Glutamatergic neuron (in vitro differentiated cells): ENCODE data around the gene TNNT1. TPM values are rescaled to one million over a fixed set of nuclear protein-coding genes. Genes with fewer than 3 reads are reported as not detected.
A peak's percentile ranks its signal among the peaks of the same experiment; 100 is the strongest.

Experiments
- DNase-seq: peaks from one replicate; pipeline ENCODE4 v3.0.0; 2022
- H3K27ac Mint-ChIP-seq: one replicate; pipeline ENCODE4 v1.8.0; 2020; ENCODE audit warnings: mild to moderate bottlenecking, mixed read lengths, inconsistent platforms; ENCODE audit not compliant: unreplicated experiment
- H3K27me3 Mint-ChIP-seq: one replicate; pipeline ENCODE4 v1.8.0; 2020; ENCODE audit warnings: mild to moderate bottlenecking, moderate library complexity, mixed read lengths, inconsistent platforms; ENCODE audit not compliant: unreplicated experiment
- H3K36me3 Mint-ChIP-seq: one replicate; pipeline ENCODE4 v1.8.0; 2020; ENCODE audit warnings: mild to moderate bottlenecking, mixed read lengths, inconsistent platforms; ENCODE audit not compliant: unreplicated experiment
- H3K4me1 Mint-ChIP-seq: one replicate; pipeline ENCODE4 v1.8.0; 2020; ENCODE audit warnings: mild to moderate bottlenecking, low read depth, mixed read lengths, inconsistent platforms; ENCODE audit not compliant: unreplicated experiment
- H3K4me3 Mint-ChIP-seq: one replicate; pipeline ENCODE4 v1.8.0; 2020; ENCODE audit warnings: mild to moderate bottlenecking, mixed read lengths, inconsistent platforms; ENCODE audit not compliant: unreplicated experiment
- H3K9me3 Mint-ChIP-seq: one replicate; pipeline ENCODE4 v1.8.0; 2020; ENCODE audit warnings: mild to moderate bottlenecking, moderate library complexity, mixed read lengths, inconsistent platforms; ENCODE audit not compliant: unreplicated experiment
- CTCF ChIP-seq: fragments of 200-600 bp; sonication (generic); IDR thresholded peaks from one replicate; pipeline ENCODE4 v1.5.0; 2021; ENCODE audit not compliant: partially characterized antibody, unreplicated experiment
- total RNA-seq: library from RNA; stranded (reverse); fragmentation: NEBNext Ultra II Directional; extraction: Animal tissue kit (Norgen Biotek cat#: 25700); gene quantifications from one replicate; pipeline ENCODE4 v1.2.1, GENCODE V29; 2021; ENCODE audit not compliant: unreplicated experiment

TNNT1 gene
- total RNA-seq, 1 donor from 2014 or later, result 19.3 TPM

- Mint-ChIP-seq H3K36me3 (no peaks in the 10 kb centered on the region), H3K4me1 (no peaks in the 10 kb centered on the region), H3K27ac (no peak overlapping the region), H3K9me3 (peaks cover 2% of the 10 kb centered on the region), H3K27me3 (peaks cover 4% of the 10 kb centered on the region), H3K4me3 (peak overlapping the region; percentile 52)
- no peak for TF ChIP-seq CTCF
- DNase-seq, result no peak
Observed at GRCh38 chr19:55189403-55189835, 40.4 kb upstream of the TNNT1 start.

GRCh38 chr19:55188625-55189024 lies 39.6 kb upstream of the TNNT1 start:
- Mint-ChIP-seq H3K27ac (no peak overlapping the region), H3K9me3 (peaks cover 2% of the 10 kb centered on the region), H3K36me3 (no peaks in the 10 kb centered on the region), H3K4me1 (no peaks in the 10 kb centered on the region), H3K4me3 (no peak overlapping the region), H3K27me3 (peaks cover 4% of the 10 kb centered on the region)
- DNase-seq, result no peak
- no peak for TF ChIP-seq CTCF

DNA sequence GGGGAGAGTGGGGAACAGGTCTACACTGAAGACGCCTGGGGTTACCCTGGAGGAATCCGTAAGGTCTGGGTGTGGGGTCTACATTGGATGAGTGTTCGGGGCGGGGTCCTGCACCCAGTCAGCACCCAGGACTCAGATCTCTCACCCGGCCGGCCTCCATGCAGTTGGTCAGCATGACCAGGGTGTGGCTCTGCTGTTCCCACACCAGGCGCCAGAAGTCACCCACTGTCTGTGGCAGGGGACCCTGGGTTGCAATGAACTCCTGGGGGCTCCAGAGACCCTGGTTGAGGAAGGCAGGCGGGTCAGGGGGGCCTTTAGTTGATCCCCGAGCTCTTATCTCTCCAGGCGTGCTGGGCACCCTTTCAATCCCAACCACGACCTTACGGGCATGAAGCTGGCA lies 37.1 kb upstream of the TNNT1 start:
- TF ChIP-seq CTCF, result no peak

DNA sequence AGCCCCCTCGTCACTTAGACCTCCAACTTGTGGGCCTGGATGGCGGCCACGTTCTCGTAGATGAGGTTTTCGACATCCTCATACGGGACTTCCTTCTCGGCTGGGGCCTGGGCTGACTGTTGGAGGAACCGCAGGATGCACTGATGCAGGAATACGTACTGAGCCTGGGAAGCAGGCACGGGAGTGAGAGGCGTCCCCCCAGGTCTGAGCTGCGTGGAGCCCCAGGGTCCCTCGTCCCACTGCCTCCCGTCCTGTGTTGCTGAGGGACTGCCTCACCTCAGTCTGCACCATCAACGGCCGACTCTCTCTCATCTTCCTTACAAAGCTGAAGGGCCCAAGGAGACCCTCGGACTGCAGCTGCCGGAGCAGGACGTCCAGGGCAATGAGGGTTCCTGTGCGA lies 32.7 kb upstream of the TNNT1 start:
- Mint-ChIP-seq H3K4me1 (peaks cover 4% of the 10 kb centered on the region), H3K36me3 (peaks cover 5% of the 10 kb centered on the region), H3K9me3 (peaks cover 9% of the 10 kb centered on the region), H3K4me3 (no peak overlapping the region), H3K27ac (no peak overlapping the region), H3K27me3 (peaks cover 17% of the 10 kb centered on the region)
- no peak for TF ChIP-seq CTCF
- no peak for DNase-seq

More for the DNA sequence above, 37.1 kb upstream of the TNNT1 start:
- Mint-ChIP-seq H3K27me3 (peaks cover 10% of the 10 kb centered on the region), H3K27ac (no peak overlapping the region), H3K9me3 (peaks cover 2% of the 10 kb centered on the region), H3K36me3 (no peaks in the 10 kb centered on the region), H3K4me3 (no peak overlapping the region), H3K4me1 (no peaks in the 10 kb centered on the region)
- DNase-seq, result no peak

DNA sequence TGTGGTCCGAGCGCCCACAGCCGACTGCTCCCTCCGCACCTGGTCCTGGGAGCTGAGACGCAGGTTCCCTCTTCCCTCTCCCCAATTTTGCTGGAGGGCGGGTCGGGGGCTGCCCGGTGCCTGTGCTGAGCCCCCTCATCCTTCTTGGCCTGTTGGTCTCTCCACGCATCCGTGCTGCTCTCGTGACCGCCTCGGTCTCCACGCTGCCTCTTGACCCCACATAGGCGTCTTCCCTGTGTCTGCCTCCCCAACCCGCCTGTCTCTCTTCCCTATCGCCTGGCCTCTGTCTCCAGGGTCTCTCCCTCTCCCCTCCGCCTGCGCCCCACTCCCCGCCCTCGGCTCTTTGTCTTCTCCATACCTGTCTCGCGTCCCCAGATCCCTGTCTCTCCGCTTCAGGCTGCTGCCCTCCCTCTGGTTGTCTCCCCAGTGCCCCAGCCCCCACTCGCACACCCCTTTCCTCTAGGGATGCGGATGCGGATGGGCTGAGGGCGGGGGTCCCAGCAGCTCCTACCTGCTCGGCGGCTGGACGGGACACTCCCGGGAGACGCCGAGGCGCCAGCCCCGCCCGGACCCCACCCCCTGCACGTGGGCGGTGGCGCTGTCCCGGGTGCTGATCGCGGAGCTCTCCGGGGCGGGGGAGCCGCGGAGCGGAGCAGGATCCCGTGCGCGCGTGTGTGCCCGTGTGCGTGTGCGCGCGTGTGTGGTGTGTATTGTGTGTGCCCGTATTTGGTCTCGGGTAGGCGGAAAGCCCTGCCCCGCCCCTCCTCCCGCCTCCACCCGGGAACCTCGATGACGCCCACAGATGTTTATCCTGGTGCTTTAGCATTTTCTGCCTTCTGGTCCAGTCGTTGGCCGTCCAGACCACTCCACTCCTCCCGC lies 30.8 kb upstream of the TNNT1 start, which contains the start of gene SYT5:
Gene SYT5 (minus strand): TSS at position 684 of the 879 bp plus-strand sequence. CDS start 1,248 bp downstream, outside the sequence.
- H3K9me3 Mint-ChIP-seq, result peaks cover 11% of the 10 kb centered on the region
- peak within 1 kb of the TSS; percentile 82 for H3K27ac Mint-ChIP-seq
- H3K27me3 Mint-ChIP-seq, result peaks cover 19% of the 10 kb centered on the region
- H3K4me1 Mint-ChIP-seq, result peaks cover 4% of the 10 kb centered on the region
- H3K4me3 Mint-ChIP-seq, result peak within 1 kb of the TSS; percentile 97
- DNase-seq, result peak; percentile 56
- TF ChIP-seq CTCF, result no peak
- H3K36me3 Mint-ChIP-seq, result peaks cover 5% of the 10 kb centered on the region
